ENCODE data around the gene RABGAP1L. TPM values are rescaled to one million over a fixed set of nuclear protein-coding genes. Genes with fewer than 3 reads are reported as not detected.

Gene RABGAP1L
- total and polyA plus RNA-seq, 2 of the 4 experiments (the other 2 are of a cell fraction), result 7.9 to 26.7 TPM

- Histone ChIP-seq H2BK15ac (ENCODE audit: low read depth, low read length) (no peak overlapping the region), H3K56ac (ENCODE audit: extremely low read depth, insufficient read depth, low read length) (no peak overlapping the region), H2BK20ac (ENCODE audit: low read depth, low read length) (no peak overlapping the region), H3K23ac (ENCODE audit: low read depth, low read length) (no peak overlapping the region), H3K4me2 (ENCODE audit: low read depth, low read length) (no peak overlapping the region), H3K79me1 (ENCODE audit: low read depth in 1 of 2, low read length in 2 of 2) (no peaks in the 10 kb centered on the region), H4K20me1 (ENCODE audit: insufficient read depth, low read length) (no peaks in the 10 kb centered on the region), H3K27me3 (ENCODE audit: control insufficient read depth, insufficient read depth, low read length) (no peaks in the 10 kb centered on the region; the same call in 1 of the 2 replicates), H3K14ac (replicated peaks; ENCODE audit: low read depth, low read length) (no peak overlapping the region), H3K9me1 (ENCODE audit: insufficient read depth, low read length) (no peaks in the 10 kb centered on the region), H2BK5ac (ENCODE audit: low read depth, low read length, poor library complexity, severe bottlenecking) (no peak overlapping the region), H2AK9ac (replicated peaks; ENCODE audit: low read depth, low read length, poor library complexity) (no peak overlapping the region), H3K36me3 (ENCODE audit: control insufficient read depth, insufficient read depth, low read length) (no peaks in the 10 kb centered on the region), H3K4me1 (ENCODE audit: control insufficient read depth, insufficient read depth, low read length) (no peaks in the 10 kb centered on the region), H4K5ac (ENCODE audit: low read depth, low read length) (no peak overlapping the region), H3K9ac (ENCODE audit: low read depth, low read length) (no peak overlapping the region), H4K8ac (ENCODE audit: low read depth in 2 of 2, low read length in 2 of 2) (no peak overlapping the region), H3K4ac (ENCODE audit: low read depth, low read length) (no peak overlapping the region), H4K91ac (ENCODE audit: insufficient read depth, low read depth, low read length) (no peak overlapping the region), H2BK120ac (ENCODE audit: low read depth, low read length) (no peak overlapping the region), H3K4me3 (ENCODE audit: insufficient read depth, low read depth, low read length) (no peak overlapping the region), H2AFZ (replicated peaks; ENCODE audit: low read length, poor library complexity) (no peak overlapping the region), H2AK5ac (ENCODE audit: low read depth, low read length) (no peak overlapping the region), H3K18ac (ENCODE audit: low read depth, low read length) (no peak overlapping the region), H3K27ac (ENCODE audit: insufficient read depth, low read length) (no peak overlapping the region), H3K9me3 (ENCODE audit: control insufficient read depth, insufficient read depth, low read length) (no peaks in the 10 kb centered on the region)
- DNase-seq (no peak), ATAC-seq (ENCODE audit: low read depth) (no peak)
- no peak for TF ChIP-seq NFE2L2 (IDR thresholded peaks at IDR 0.05; ENCODE audit: low read depth, low read length)
- no peak for TF ChIP-seq RCOR1 (IDR thresholded peaks at IDR 0.05; ENCODE audit: insufficient replicate concordance, low read length)
- no peak for TF ChIP-seq USF2 (IDR thresholded peaks at IDR 0.05; ENCODE audit: low read depth, low read length)
- TF ChIP-seq POLR2A (IDR thresholded peaks at IDR 0.05; ENCODE audit: low read depth, low read length), result no peak
- TF ChIP-seq RFX5 (IDR thresholded peaks at IDR 0.05; ENCODE audit: low read depth, low read length), result no peak
- TF ChIP-seq MXI1 (IDR thresholded peaks at IDR 0.05; ENCODE audit: borderline replicate concordance, low read depth, low read length), result no peak
- TF ChIP-seq RAD21 (IDR thresholded peaks at IDR 0.05; ENCODE audit: low read length), result no peak
- TF ChIP-seq BHLHE40 (IDR thresholded peaks at IDR 0.05; ENCODE audit: low read depth, low read length), result no peak
- TF ChIP-seq MAFK (IDR thresholded peaks at IDR 0.05; ENCODE audit: low read depth, low read length), result no peak
- TF ChIP-seq MAZ (IDR thresholded peaks at IDR 0.05; ENCODE audit: borderline replicate concordance, low read depth, low read length), result no peak
- no peak for TF ChIP-seq SMC3 (IDR thresholded peaks at IDR 0.05; ENCODE audit: low read depth, low read length)
- dilution Hi-C loops (cut with HindIII; ENCODE audit: low sequenced_read_pairs, unreplicated experiment), result no loop called here
- in situ Hi-C loops (cut with MboI; ENCODE audit: low sequenced_read_pairs), result no loop called here
- no CpG with 5 or more reads among the region's 19 CpGs for WGBS, 2 experiments (ENCODE audit: extremely low coverage in 2 of 2, insufficient read length in 1 of 2)
- intact Hi-C loops (cut with micrococcal nuclease), result no loop called here
- POLR2A ChIA-PET (ENCODE audit: unreplicated experiment), result no interaction called here
- CTCF ChIA-PET, result no interaction called here
- BruUV-seq (replicated peaks), result no TSS peak
These were observed 884.5 kb downstream of the RABGAP1L start for GRCh38 chr1:175043824-175044223.
